AG04450 (cell line): ENCODE measurements around the gene PRSS27. TPM values are rescaled to one million over a fixed set of nuclear protein-coding genes. Genes with fewer than 3 reads are reported as not detected.
"Not testable (repeated sequence)": the region's sequence is repeated elsewhere in the genome, so short reads cannot be mapped to it uniquely, and the experiment has no call there.

Experiments
- CTCF ChIA-PET: fragments of 300-600, 350-600 bp; formaldehyde crosslinking; extraction: SDS; loops from one replicate; lab custom pipeline; 2022; ENCODE audit warnings: antibody characterized with exemption, inconsistent platforms; lab: Charles Lee
- POLR2A ChIA-PET: fragments of 350-600 bp; formaldehyde crosslinking; extraction: SDS; loops from one replicate; lab custom pipeline; 2021; ENCODE audit warnings: antibody characterized with exemption, inconsistent platforms; lab: Yijun Ruan, JAX
- DNase-seq: peaks from one replicate; pipeline ENCODE4 v3.0.0-alpha.2; 2011; ENCODE audit warnings: low read depth, low spot score
- H3K27ac ChIP-seq: one replicate; pipeline ENCODE4 v1.5.1; 2012; ENCODE audit warnings: low read depth, low read length, control low read depth
- H3K27me3 ChIP-seq: one replicate; pipeline ENCODE4 v1.6.0; 2012; ENCODE audit warnings: low read length; ENCODE audit not compliant: control insufficient read depth, insufficient read depth
- H3K4me3 ChIP-seq: 2 replicates; pipeline ENCODE4 v1.5.1; 2011; ENCODE audit warnings: mild to moderate bottlenecking, low read depth, low read length, control low read depth
- H3K9me3 ChIP-seq: 2 replicates; pipeline ENCODE4 v1.5.1; 2012; ENCODE audit warnings: low read length; ENCODE audit not compliant: control insufficient read depth, insufficient read depth
- polyA plus RNA-seq: library from polyadenylated mRNA; depleted of rRNA; stranded (reverse); fragments of >200 nt; gene quantifications from 2 replicates; pipeline ENCODE4 v1.2.3, GENCODE V29; 2011
- TF ChIP-seq, protein P1 (sequence below): IDR thresholded peaks from 2 replicates; pipeline ENCODE4 v1.5.1; 2011; ENCODE audit warnings: low read depth, low read length, control low read depth, inconsistent platforms

PRSS27 gene
- polyA plus RNA-seq, 1 experiment = 0.32 TPM

- no peak for DNase-seq
- H3K9me3 ChIP-seq = no peaks in the 10 kb centered on the region; the same call in 1 of the 2 replicates
- H3K27ac ChIP-seq = no peak overlapping the region
- POLR2A ChIA-PET = no interaction called here
- CTCF ChIA-PET = no interaction called here
- TF ChIP-seq, protein P1, sequence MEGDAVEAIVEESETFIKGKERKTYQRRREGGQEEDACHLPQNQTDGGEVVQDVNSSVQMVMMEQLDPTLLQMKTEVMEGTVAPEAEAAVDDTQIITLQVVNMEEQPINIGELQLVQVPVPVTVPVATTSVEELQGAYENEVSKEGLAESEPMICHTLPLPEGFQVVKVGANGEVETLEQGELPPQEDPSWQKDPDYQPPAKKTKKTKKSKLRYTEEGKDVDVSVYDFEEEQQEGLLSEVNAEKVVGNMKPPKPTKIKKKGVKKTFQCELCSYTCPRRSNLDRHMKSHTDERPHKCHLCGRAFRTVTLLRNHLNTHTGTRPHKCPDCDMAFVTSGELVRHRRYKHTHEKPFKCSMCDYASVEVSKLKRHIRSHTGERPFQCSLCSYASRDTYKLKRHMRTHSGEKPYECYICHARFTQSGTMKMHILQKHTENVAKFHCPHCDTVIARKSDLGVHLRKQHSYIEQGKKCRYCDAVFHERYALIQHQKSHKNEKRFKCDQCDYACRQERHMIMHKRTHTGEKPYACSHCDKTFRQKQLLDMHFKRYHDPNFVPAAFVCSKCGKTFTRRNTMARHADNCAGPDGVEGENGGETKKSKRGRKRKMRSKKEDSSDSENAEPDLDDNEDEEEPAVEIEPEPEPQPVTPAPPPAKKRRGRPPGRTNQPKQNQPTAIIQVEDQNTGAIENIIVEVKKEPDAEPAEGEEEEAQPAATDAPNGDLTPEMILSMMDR = no peak
- no peaks in the 10 kb centered on the region for H3K27me3 ChIP-seq
- H3K4me3 ChIP-seq = no peak overlapping the region
Measured at GRCh38 chr16:2687531-2688308, 32.3 kb downstream of the PRSS27 start.

DNA sequence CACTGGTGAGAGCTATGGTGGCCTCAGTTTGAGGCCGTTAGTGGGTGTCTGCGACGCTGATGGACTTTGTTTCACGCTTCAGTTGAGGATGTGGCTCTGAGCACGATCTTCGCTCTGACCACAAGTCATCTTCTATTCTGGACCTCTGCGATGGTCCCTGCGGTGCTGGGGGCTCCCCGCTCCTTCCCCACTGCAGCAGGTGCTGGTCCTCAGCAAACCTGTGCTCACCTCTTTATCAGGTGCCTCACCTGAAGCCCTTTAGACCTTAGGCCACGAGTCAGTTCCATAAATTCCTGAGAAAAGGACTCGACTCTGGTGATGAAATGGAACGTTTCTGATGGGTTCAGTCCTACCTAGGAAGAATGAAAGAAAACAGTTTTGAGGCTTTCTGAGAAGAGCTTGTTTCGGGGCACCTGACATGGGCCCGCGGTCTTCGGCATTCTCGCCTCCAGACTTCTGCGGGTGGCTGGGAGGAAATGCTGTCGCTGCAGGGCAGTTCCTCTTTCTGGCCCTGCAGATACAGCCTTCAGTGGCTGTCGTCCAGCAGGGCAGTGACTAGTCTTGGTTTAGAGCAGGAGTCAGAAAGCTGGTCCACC lies 33.0 kb downstream of the PRSS27 start:
- POLR2A ChIA-PET = no interaction called here
- no peak for DNase-seq
- Histone ChIP-seq H3K9me3 (no peaks in the 10 kb centered on the region; the same call in 1 of the 2 replicates), H3K27me3 (no peaks in the 10 kb centered on the region), H3K4me3 (no peak overlapping the region), H3K27ac (no peak overlapping the region)
- TF ChIP-seq, protein P1 = no peak
- CTCF ChIA-PET = no interaction called here

DNA sequence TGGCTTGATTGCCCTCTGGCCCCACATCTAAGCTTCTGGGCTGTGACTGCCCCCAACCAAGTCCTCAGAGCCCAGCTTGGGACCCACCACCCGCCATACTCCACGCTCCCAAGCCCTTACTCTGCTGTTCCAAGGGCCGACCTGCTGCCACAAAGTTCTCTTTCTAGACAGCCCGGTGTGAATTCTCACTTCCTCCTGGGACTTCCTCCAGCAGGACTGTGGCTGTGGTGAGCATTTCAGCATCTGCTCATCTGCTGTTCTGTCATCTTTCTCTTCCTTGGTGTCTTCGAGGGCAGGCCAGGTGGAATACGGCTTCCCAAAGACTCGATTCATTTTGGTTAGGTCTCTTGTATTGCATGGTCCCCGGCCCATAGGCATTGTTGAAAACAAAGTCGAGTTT lies 33.9 kb downstream of the PRSS27 start:
- H3K27me3 ChIP-seq, POLR2A ChIA-PET: not testable (repeated sequence)

DNA sequence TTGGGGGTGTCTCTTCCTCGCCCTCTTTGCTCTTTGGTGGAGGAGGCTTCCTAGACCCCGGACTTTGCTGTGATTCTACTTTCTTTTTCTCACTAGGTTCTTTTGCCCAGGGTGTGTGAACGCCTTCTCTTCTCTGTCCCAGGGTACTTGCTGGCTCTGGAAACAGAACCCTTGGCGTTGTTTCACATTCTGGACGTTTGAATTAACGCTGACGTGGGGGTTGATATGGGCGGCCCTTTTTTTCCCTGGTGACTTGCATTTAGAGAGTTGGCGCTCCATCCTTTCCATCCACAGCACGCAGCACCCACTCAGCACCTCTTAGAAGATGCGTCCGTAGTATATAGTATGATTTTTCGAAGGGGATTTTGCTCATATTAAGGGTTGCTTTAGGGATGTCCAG lies 37.0 kb downstream of the PRSS27 start:
- DNase-seq, CTCF ChIA-PET, H3K9me3 ChIP-seq, H3K27me3 ChIP-seq: not testable (repeated sequence)
- POLR2A ChIA-PET = interaction anchor here (1.0 to 1.4 kb wide), 2 partner anchors 10 to 482 kb away, joined by 5 to 11 read pairs; no protein-coding TSS in a partner anchor
- peak overlapping the region; percentile 95 for H3K4me3 ChIP-seq
- H3K27ac ChIP-seq = peak overlapping the region; percentile 61

More for the DNA sequence above, 33.9 kb downstream of the PRSS27 start:
- CTCF ChIA-PET, H3K4me3 ChIP-seq, H3K27ac ChIP-seq, DNase-seq, H3K9me3 ChIP-seq: not testable (repeated sequence)

- Histone ChIP-seq H3K9me3 (no peaks in the 10 kb centered on the region; the same call in 1 of the 2 replicates), H3K27ac (peak within 1 kb of the TSS; percentile 61), H3K27me3 (no peaks in the 10 kb centered on the region), H3K4me3 (peak within 1 kb of the TSS; percentile 95)
- CTCF ChIA-PET = interaction anchor here (1.0 kb wide), 1 partner anchor 238 kb away, joined by 4 read pairs; no protein-coding TSS in a partner anchor
- peak; percentile 89 for DNase-seq
- TF ChIP-seq, protein P1 = no peak
- POLR2A ChIA-PET = interaction anchor here (0.7 to 1.4 kb wide), 9 partner anchors 9 to 481 kb away, joined by 3 to 11 read pairs (median 4); partner anchors contain the start of genes ELOB and FLYWCH2
Measured at GRCh38 chr16:2682209-2683021, 37.6 kb downstream of the PRSS27 start, which contains the start of gene KCTD5. Gene KCTD5 (plus strand): TSS chr16:2682523. CDS start chr16:2682549, 26 bp downstream.

DNA sequence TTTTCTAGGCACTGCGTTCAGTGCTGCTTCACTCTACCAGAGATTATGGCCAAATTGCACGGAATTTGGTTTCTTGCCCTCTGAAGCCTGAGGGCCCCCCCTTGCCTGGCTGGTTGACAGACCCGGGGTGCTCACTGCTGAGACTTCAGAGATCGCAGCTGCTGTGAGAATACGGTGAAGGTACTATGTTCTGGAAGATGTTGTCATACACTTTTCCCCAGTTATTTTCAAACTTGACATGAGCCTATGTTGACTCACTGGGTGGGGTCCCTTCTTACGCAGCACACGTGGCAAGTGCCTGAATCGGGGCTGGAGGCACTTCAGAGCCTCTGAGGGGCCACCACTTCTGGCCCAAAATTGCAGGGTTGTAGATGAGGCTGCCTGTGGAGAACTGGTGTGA lies 39.7 kb downstream of the PRSS27 start:
- H3K27ac ChIP-seq, POLR2A ChIA-PET, CTCF ChIA-PET, H3K9me3 ChIP-seq, H3K4me3 ChIP-seq, H3K27me3 ChIP-seq, DNase-seq: not testable (repeated sequence)

DNA sequence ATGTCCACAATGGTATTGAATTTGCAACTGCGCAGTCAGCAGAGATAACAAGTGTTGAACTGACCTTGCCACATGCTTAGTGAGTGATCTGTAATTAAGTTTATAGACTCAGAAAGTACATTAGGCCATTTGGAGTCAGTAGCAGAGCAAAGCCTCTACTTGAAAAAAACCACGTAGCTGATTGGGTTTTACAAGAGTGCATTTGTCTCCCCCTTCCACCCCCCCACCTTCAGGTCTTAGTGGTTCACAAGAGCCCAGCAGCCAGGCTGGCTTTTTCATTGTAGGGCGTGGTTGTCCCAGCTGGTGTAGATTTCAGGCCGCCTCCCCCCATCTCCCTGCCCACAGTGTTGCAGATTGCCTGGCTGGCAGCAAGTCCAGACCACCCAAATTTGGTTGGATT lies 40.1 kb downstream of the PRSS27 start:
- DNase-seq, CTCF ChIA-PET, H3K4me3 ChIP-seq, H3K27ac ChIP-seq, POLR2A ChIA-PET, H3K27me3 ChIP-seq, H3K9me3 ChIP-seq: not testable (repeated sequence)

- DNase-seq, H3K27ac ChIP-seq, H3K27me3 ChIP-seq, CTCF ChIA-PET, H3K9me3 ChIP-seq, POLR2A ChIA-PET, H3K4me3 ChIP-seq: not testable (repeated sequence)
Measured at GRCh38 chr16:2678206-2678965, 41.6 kb downstream of the PRSS27 start.
